Gastroesophageal sphincter (tissue), 3 donors: ENCODE results near the gene C20orf96.

Experiments used
- CTCF ChIP-seq, 4 experiments: fragments of 200-600 bp in 2 of 4; fragments of 450-650 bp in 2 of 4; sonication (generic) in 1 of 4; IDR thresholded peaks; one replicate each; pipeline ENCODE4 v1.5.1; 2017 to 2019; ENCODE audit warnings: antibody characterized with exemption in 4 of 4, mild to moderate bottlenecking in 2 of 4, moderate library complexity in 2 of 4
- POLR2AphosphoS5 ChIP-seq: sonication (generic); formaldehyde crosslinking; IDR thresholded peaks from one replicate; pipeline ENCODE4 v1.6.1; 2017; ENCODE audit warnings: antibody characterized with exemption

GRCh38 chr20:275791-276190 lies 14.8 kb downstream of the C20orf96 start:
- no peak for TF ChIP-seq POLR2AphosphoS5
- no peak for TF ChIP-seq CTCF (IDR thresholded peaks at IDR 0.05)
